HG03025 (cell line): Measurements from ENCODE around the gene PRKAR1A.
"Not testable (repeated sequence)": the region's sequence is repeated elsewhere in the genome, so short reads cannot be mapped to it uniquely, and the experiment has no call there.

Experiments used
- ATAC-seq: cut with Tn5 transposase; IDR thresholded peaks from one replicate; pipeline ENCODE4 v1.9.1; 2021; ENCODE audit warnings: mild to moderate bottlenecking, moderate library complexity; ENCODE audit not compliant: unreplicated experiment, low FRiP score

PRKAR1A gene

DNA sequence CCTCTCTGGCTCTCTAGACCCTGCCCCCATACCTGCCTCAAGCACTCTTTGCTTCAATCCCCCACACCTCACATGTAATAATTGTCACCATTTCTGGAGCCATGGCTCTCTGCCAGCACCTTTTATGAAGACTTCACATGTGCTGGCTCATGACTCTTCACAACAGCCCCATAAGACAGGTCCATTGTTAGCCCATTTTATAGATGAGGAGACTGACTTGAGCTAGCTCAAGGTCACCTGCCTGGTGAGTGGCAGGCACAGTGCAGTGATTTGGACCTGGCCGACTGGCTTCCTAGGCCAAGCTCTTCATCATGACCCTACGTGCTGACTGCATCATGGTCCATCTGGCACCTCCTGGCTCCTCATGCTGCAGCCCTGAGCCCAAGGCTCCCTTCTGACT lies 63.9 kb downstream of the PRKAR1A start:
- no peak for ATAC-seq

DNA sequence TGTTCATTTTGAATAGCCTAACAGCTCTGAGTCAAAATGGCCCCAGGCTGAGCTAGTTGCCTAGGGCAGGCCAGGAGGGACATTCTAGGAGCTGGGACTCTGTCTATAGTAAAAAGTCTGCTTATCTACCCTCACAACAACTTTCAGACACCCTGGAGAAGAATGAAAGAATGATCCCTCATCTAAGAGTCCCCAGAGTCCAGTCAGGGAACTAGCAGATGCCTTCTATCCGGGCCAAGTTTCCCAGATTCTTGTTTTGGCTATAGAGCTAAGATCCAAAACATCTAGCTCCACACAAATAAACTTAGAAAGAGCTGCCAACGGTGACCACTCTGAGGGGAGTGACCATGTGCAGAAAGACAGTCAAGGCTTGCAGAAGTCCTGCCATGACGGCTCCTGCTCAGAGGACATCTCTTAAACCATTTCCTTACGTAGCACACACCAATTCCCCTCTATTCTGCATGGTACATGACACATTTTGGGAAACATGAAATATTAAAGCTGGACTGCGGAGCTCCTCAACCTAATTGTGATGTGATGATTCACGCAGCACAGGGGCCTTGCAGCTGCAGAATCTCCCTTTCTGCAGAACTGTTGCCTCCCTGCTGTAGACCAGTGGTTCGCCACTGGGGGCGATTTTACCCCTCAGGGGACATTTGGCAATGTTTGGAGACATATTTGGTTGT lies 64.7 kb downstream of the PRKAR1A start:
- no peak for ATAC-seq

DNA sequence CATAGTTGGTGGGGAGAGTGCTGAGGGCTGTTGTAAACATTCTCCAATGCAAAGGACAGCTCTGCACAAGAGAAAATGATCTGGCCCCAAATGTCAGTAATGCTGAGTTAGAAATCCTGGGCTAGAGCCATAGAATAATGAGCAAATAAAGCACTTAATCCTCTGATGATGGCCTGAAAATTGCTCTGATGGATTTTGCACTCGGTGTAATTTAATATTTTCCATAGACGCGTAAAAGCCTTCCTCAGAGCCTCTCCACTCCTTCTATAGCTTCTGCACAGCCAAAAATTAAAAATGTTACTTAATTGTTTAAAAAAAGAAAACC lies 65.2 kb downstream of the PRKAR1A start:
- no peak for ATAC-seq

DNA sequence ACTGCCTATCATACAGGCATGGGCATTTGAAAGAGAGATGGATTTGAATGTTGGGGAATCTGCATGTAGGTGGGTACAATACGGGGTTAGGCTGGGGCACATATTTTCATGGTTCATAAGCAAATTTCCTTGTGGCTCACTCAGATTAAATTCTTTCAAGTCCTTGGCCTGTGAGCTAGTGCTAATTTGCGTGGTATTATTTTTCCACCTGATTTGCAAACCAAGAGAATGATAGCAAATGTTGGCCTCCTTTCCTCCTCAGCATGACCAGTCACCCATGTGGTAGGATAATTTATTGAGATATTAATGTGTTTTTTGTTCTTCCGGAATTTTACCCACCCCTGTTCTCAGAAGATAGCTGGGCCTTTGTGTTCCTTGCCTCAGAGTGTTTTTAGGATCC lies 66.0 kb downstream of the PRKAR1A start:
- ATAC-seq: no peak

DNA sequence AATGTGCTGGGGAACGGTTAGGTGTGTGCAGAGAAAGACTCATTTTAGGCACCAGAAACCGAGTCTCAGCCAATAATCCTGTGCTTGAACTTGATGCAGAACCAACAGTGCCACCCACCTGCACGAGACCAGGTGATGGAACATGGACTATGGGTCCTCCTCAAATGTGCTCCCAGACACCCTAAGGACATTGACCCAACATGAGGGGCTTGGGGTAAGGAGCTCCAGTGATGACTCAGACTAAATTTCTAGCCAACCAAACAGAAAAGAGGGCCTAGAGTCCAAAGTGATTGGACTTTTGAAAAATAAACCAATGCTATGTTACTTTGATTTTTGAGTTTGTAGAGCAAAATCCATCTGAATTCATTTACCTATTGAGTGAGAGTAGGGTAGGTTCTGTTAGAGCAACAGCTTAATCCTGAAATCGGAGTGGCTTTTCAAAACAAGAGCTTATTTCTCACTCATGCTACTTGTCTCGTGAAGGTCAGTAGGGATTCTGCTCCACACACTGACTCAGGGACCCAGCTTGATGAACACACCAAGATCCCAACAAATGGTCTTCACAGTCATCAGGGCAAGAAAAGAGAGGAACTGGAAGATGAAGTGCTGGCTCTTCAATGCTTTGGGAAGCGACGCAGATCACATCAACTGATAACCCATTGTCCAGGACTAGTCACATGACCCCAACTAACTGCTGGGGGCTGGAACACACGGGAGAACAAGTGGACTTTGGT lies 67.1 kb downstream of the PRKAR1A start:
- no peak for ATAC-seq

DNA sequence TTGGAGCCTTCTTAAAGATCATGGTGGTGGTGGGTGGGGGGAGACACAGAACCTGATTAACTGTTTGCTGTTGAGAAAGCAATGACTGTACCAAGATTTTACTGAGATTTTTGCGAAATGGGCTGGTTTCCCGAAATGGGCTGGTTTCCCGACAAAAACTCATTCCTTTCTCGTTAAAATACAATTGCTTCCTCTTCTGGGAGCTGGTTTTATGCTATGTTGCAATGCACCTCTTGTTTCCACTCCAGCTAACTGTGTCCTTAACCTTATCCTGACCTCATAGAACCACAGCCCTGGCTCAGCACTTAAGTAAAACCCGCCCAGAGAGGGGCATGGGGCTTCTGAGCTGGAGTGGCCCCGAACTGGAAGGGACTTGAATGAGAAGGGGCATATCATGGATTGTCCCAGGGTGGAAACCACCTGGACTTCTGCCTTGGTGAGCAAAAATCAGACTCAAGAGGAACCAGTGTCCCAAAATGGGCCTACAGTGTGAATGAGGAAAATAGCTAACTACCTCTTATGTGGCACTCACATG lies 68.1 kb downstream of the PRKAR1A start:
- no peak for ATAC-seq

DNA sequence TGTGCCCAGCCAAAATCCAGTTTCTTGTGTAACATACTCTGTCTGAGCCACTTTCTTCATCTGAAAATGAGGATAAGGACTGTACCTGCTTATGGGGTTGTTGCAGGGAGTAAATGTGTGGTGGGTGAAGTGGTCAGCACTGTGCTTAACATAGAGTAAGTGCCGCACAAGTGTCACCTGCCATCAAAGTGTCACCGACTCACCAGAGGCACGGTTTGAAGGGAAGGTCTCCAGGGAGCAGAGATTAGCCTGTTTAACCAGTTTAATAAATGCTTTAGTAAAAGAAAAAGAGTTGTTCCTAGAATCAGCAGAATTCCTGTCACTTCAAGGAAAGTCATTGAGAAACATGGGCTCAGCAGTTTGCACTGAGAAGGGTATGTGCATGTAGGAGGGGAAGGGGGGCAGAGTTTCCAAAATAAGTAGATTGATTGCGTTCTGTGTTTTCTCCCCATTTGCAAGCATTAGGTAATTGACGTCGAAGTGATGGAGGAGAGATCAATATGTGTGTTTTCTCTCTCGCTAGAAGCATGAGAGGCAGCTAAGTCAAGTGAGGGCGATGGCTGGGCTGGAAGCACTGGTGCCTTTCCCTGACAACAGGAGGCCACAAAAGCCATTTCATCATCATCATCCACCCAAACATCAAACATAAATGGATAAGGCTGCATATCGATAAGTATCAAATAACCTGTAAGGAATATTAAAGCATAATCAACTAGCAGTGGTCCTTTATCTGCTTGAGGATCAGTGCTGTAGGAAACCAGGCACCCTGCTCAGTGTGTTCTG lies 69.8 kb downstream of the PRKAR1A start:
- ATAC-seq: no peak

DNA sequence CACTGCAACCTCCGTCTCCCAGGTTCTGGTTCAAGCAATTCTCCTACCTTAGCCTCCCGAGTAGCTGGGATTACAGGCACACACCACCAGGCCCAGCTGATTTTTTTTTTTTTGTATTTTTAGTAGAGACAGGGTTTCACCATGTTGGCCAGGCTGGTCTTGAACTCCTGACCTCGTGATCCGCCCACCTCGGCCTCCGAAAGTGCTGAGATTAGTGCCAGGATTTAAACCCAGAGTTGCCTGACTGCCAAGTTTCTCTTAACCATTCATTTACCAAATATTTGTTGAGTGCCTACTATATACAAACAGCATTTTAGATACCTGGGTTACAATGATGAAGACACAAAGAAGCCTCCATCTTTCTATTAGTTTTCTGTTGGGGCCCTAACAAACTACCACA lies 70.6 kb downstream of the PRKAR1A start:
- ATAC-seq: not testable (repeated sequence)

DNA sequence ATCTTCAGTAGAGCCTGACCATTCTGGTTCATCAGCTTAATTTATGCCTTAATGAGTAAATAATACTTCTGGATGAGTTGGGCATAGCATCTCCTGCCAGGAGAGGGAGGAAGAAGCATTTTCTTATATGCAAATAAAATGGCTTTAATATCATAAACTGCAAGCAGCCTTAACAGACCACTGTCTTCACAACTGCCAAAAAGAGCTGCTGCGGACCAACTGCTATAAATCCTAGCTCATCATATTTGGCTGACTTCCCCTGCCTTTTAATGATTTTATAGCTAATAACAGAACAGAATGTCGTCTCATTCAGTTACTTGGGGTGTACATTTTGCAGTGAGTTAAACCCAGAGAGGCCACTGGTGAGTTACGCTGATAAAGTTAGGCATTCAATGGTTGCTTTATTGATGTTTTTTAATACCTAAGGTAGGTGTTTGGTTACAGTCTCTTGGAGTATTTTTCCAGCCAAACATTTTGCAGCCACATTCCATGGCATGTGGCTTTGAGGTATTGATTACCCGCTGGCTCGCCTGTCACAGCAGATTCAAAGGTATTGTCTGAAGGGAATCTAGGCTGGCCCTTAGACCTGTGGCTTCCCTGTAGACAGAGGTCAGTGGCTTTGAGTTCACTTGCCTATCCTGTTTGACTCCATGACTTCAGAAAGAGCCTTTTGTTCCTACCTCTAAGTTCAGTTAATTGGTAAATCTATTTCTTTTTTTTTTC lies 72.5 kb downstream of the PRKAR1A start:
- no peak for ATAC-seq

DNA sequence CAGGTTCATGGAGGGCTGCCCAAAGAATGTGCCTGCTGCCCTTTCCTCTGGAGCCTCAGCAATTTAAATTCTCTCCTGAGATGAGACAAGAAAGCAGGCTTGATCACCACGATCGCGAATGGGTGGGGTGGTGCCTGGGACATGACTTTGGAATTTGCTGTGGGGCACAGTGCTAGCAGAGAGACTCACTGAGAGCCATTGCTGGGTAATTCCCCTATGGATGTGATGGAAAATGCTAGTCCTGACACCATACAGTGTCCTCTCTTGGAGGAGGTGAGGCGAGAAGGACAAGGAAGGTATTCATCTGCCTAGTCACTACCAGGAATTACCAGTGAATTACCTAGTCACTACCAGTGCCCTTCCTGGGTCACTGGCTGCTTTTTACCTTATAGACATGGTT lies 73.4 kb downstream of the PRKAR1A start:
- ATAC-seq: no peak

DNA sequence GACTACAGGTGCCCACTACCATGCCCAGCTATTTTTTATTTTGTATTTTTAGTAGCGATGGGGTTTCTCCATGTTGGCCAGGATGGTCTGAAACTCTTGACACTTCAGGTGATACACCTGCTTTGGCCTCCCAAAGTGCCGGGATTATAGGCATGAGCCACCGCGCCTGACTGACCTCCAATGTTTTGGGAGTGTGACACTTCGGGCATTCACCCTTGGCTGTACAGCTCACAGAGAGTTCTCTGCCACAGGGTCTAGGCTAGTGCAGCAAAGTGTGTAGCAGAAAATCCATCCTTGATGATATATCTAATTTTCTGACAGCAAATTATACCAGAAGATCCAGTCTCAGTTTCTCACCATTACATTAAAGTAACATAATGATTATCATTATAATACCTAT lies 74.8 kb downstream of the PRKAR1A start:
- no peak for ATAC-seq

DNA sequence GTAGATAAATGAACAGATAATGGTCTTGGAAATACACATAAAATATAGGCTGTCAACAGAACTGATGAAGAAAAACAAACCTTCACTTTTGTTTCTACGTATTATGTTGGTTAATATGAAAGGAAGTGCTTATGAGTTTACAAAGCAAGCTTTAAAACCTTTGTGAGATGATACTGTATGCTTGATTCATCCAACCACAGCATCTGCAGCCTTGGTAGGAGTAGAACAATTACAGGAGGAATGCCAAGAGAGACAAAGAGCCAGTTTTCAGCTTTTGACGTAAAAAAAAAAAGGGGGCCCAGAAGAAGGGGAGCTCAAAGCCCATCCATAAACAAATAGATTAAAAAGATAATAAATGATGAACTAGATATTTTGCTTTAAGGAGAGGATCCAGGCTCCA lies 75.6 kb downstream of the PRKAR1A start:
- ATAC-seq: no peak

DNA sequence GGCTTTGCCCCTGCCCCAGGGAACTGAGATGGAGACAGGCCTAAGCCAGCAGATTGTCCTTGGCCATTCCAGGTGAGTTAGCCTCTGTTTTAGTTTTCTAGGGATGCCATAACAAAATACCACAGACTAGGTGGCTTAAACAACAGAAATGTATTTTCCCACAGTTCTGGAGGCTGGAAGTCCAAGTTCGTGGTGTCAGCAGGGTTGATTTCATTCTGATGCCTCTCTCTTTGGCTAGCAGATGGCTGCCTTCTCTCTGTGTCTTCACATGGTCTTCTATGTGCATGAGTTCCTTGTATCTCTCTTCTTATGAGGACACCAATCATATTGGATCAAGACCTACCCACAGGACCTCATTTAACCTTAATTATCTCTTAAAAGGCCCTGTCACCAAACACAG lies 76.1 kb downstream of the PRKAR1A start:
- no peak for ATAC-seq

DNA sequence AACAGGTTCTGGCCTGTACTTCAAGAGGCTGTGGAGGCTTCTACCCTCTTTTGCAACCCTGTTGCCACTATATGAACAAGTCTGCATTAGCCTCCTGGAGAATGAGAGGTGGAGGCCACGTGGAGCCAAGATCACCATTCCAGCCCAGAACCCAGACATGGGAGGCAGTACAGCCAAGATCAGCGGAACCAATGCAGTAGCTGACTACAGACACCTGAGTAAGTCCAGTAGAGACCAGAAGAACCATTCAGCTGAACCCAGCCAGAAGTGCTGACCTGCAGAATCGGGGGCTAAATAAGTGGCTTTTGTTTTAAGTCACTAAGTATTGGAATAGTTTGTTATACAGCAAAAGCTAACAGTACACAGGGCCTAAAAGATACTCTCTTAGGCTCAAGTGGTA lies 76.9 kb downstream of the PRKAR1A start:
- ATAC-seq: no peak

DNA sequence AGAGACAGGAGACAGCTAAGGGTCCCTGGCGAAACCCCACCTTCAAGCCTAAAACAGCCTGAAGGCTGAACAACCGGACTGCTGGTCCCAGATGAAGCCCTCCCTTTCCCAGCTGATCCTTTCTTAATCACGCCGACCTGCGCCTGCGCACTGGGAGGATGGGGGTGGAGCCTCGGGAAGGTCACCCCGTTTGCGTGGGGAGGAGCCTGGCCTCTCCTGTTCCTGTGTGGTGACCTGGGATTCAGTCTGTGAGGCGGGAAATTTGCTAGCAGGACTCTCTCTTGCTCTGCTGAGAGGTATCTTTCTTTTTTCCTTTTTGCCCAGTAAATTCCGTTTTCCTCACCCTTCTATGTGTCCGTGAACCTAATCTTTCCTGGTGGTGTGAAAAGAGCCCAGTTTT lies 79.4 kb downstream of the PRKAR1A start:
- ATAC-seq: no peak

DNA sequence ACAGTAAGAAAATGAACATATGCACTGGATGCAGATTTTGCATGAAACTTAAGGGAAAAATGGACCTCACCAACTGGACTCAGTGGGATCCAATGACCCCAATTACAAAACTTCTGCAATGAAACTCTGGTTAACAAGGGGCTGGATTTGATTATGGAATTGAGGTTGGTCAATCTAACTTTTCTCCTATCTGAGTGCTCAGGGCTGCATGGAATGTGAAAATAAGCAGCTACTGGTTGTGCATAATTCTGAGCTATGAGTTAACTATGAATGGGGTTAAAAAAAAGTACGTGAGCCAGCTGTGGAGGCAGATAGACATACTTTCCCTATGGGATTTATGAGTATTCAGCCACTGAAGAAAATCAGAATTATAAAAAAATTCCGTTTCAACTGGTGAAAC lies 79.8 kb downstream of the PRKAR1A start:
- ATAC-seq: no peak

DNA sequence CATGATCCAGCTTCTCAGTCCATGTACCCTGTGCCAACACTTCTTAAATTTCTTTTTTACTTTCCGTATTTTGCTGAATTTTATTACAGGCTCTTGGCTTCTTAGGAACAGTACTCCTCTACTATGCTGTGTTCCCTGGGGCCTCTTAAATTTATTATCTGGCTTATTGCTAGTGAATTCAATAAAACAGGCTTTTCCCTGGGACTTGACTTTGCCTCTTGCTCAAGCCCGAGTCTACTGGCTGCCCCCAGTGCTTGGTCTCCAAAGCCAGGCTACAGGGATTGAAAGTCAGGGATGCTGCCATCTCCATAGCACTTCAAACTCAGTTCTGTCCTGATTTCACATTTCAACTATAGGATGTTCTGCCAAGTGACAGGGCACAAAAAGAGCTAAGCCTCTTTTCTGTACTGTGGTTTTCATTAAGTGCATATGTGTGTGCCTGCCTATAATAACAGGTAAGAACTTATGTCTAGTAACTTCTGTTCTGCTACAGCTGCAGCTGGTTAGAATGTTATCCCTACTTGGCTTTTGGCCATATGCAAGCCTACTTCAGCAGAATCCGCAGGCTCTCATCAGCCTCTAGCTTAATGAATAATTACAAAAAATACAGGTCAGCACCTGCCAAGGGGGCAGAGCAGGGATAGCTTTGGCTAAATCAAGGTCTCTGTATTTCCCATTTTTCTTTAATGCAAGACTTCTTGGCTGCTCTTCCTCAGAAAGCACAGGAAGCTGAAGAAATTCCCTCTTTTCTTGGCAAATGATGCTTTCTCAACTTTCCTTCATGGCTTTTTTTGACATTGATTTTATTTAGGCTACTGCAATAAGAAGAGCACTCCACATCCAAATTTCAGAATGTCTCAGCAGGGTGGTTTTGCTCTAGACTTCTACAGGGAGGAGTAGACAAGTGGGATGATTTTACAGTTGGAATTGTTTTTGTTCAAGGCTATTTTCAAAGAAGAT lies 80.7 kb downstream of the PRKAR1A start:
- ATAC-seq: no peak

DNA sequence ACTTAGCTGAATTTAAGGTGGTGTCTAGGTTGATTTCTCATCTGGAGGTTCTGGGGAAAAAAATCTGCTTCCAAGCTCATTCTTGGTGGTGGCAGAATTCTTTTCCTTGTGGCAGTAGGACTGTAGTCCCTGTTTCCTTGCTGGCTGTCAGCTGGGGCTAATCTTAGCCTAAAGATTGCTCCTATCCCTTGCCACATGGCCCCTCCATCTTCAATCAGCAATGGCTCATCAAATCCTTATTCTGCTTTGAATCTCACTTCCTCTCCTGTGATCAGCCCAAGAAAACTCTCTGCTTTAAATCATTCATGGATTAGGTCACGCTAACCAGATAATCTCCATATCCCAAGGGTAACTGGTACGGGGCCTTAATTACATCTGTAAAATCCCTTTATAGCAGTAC lies 82.3 kb downstream of the PRKAR1A start:
- no peak for ATAC-seq

DNA sequence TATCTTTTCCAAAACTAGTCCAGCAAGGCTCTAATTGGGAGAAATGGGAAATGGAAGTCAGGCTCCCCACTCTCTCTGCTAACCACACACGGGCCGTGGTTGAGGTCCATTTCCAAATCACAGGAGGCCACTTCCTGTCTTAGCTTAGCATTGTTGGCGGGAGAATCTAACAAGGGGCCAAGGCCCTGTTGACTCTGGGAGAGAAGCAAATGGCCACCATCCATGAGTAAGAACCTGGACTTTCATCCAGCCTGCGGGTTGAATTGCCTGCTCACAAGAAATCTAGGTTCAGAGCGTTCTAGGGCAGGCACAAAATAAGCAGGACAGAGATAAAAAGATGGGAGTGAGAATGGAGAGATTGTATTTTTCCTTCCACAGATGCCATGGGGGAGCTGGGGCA lies 83.3 kb downstream of the PRKAR1A start:
- ATAC-seq: no peak

DNA sequence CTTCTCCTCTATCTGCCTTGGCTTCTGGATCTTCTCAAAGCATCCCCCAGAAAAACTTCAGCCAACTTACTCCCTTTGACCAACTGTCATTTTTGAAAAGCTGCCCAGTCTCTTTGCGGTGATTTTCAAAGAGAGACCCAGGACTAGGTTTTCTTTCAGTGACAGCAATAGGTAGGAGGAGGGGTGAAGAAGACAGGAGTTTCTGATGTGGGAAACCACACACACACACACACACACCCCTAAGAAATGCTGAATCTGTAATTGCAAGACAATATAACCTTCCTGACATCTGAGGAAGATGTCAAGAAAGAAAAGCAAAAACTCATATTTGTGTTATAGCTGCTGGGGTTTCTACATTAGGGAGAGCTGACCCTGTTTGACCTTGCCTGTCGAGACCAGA lies 83.8 kb downstream of the PRKAR1A start:
- no peak for ATAC-seq
